ENCODE measurements around the gene GJB1.

DNA sequence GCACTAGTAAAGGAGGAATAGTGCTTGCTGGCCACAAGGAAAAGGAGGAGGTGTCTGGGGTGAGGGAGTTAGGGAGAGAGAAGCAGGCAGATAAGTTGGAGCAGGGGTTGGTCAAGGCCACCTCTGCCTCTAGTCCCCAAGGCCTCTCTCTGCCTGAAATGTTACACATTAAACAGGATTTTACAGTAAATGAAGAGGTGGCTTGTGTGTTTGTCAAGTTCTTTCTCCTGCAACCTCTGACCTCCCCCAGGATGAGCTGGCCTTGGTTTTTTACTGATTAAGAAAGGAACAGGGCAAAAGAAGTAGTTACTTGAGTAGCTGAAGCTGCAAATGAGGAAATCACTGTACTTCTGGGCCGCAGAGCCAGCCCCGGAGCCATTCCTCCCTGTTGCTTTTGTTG, 2.0 kb downstream of the GJB1 start:
- TF ChIP-seq CTCF (IDR thresholded peaks at IDR 0.05) (no peak), POLR2AphosphoS5 (IDR thresholded peaks at IDR 0.05) (no peak), POLR2A (IDR thresholded peaks at IDR 0.05) (no peak)
